Left ventricle myocardium inferior (tissue), 1 donor: ENCODE measurements around the gene TFB1M. TPM values are rescaled to one million over a fixed set of nuclear protein-coding genes. Genes with fewer than 3 reads are reported as not detected.

Experiments
- DNase-seq: peaks from one replicate; pipeline ENCODE4 v3.0.0-alpha.2; 2020
- H3K27ac ChIP-seq: fragments of 200-600 bp; replicated peaks from 2 replicates; pipeline ENCODE4 v1.8.0; 2021
- H3K27me3 ChIP-seq: fragments of 200-600 bp; 2 replicates; pipeline ENCODE4 v1.8.0; 2021; ENCODE audit warnings: low read depth
- H3K36me3 ChIP-seq: fragments of 200-600 bp; 2 replicates; pipeline ENCODE4 v1.8.0; 2021
- H3K4me1 ChIP-seq: fragments of 200-600 bp; 2 replicates; pipeline ENCODE4 v1.8.0; 2021
- H3K4me3 ChIP-seq: fragments of 200-600 bp; 2 replicates; pipeline ENCODE4 v1.8.0; 2021; ENCODE audit warnings: mild to moderate bottlenecking, moderate library complexity
- H3K9me3 ChIP-seq: fragments of 200-600 bp; replicated peaks from 2 replicates; pipeline ENCODE4 v1.8.0; 2021
- intact Hi-C: fragments of 100-400 bp; cut with micrococcal nuclease; formaldehyde crosslinking; loops from one replicate; pipeline ENCODE4 v1.11.0; 2022
- total RNA-seq: library from RNA; stranded (reverse); fragmentation: NEBNext Ultra II Directional; extraction: Animal tissue kit (Norgen Biotek cat#: 25700); gene quantifications from one replicate; pipeline ENCODE4 v1.2.1, GENCODE V29; 2021
- TF ChIP-seq, protein P1 (sequence below): fragments of 200-600 bp; IDR thresholded peaks from 2 replicates; pipeline ENCODE4 v1.8.0; 2021; ENCODE audit warnings: antibody characterized with exemption, mild to moderate bottlenecking, borderline replicate concordance
- donor health status: DM: no; HTN: yes; CAD: no; lungs with severe emphysema.

Gene TFB1M
- total RNA-seq, 1 donor from 2014 or later, result 18.8 TPM

- Histone ChIP-seq H3K9me3 (no peaks in the 10 kb centered on the region), H3K4me3 (no peak overlapping the region), H3K4me1 (peaks cover 31% of the 10 kb centered on the region), H3K27ac (no peak overlapping the region), H3K27me3 (no peaks in the 10 kb centered on the region), H3K36me3 (peaks cover 38% of the 10 kb centered on the region)
- no peak for DNase-seq
- intact Hi-C loops, result no loop called here
- TF ChIP-seq, protein P1, sequence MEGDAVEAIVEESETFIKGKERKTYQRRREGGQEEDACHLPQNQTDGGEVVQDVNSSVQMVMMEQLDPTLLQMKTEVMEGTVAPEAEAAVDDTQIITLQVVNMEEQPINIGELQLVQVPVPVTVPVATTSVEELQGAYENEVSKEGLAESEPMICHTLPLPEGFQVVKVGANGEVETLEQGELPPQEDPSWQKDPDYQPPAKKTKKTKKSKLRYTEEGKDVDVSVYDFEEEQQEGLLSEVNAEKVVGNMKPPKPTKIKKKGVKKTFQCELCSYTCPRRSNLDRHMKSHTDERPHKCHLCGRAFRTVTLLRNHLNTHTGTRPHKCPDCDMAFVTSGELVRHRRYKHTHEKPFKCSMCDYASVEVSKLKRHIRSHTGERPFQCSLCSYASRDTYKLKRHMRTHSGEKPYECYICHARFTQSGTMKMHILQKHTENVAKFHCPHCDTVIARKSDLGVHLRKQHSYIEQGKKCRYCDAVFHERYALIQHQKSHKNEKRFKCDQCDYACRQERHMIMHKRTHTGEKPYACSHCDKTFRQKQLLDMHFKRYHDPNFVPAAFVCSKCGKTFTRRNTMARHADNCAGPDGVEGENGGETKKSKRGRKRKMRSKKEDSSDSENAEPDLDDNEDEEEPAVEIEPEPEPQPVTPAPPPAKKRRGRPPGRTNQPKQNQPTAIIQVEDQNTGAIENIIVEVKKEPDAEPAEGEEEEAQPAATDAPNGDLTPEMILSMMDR, result no peak
Measured at GRCh38 chr6:155261111-155261900, 53.0 kb downstream of the TFB1M start.

GRCh38 chr6:155260686-155261085 is 53.6 kb downstream of the TFB1M start:
- TF ChIP-seq, protein P1, result no peak
- no peaks in the 10 kb centered on the region for H3K27me3 ChIP-seq
- H3K4me1 ChIP-seq, result peaks cover 31% of the 10 kb centered on the region
- DNase-seq, result no peak
- H3K4me3 ChIP-seq, result no peak overlapping the region
- no peaks in the 10 kb centered on the region for H3K9me3 ChIP-seq
- peaks cover 44% of the 10 kb centered on the region for H3K36me3 ChIP-seq
- H3K27ac ChIP-seq, result no peak overlapping the region
- intact Hi-C loops, result no loop called here

DNA sequence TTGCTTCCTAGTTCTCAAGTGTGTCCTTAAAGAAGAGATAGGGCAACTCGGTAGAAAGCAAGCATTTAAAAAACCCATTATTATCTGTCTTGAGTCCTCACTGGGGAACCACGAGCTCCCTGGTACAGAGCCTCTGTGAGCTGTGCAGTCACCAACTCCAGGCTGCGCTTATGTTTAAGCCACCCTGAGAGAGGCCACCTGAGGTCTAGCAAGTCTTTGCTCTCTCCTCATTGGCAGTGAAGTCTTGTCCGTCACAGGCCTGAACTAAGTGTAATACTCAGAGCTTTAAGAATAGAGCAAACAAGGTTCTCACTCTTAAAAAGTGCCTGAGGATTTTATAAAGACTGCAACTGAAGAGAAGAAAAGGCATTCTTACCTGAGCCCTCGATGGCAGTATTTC is 54.4 kb downstream of the TFB1M start:
- intact Hi-C loops, result no loop called here
- H3K4me1 ChIP-seq, result peaks cover 31% of the 10 kb centered on the region
- no peak overlapping the region for H3K4me3 ChIP-seq
- peaks cover 46% of the 10 kb centered on the region for H3K36me3 ChIP-seq
- H3K27me3 ChIP-seq, result no peaks in the 10 kb centered on the region
- DNase-seq, result no peak
- H3K9me3 ChIP-seq, result no peaks in the 10 kb centered on the region
- no peak overlapping the region for H3K27ac ChIP-seq
- TF ChIP-seq, protein P1, result no peak

GRCh38 chr6:155259204-155259603 is 55.1 kb downstream of the TFB1M start:
- DNase-seq, result no peak
- no peaks in the 10 kb centered on the region for H3K9me3 ChIP-seq
- H3K4me3 ChIP-seq, result no peak overlapping the region
- H3K36me3 ChIP-seq, result peaks cover 51% of the 10 kb centered on the region
- TF ChIP-seq, protein P1, result no peak
- peaks cover 31% of the 10 kb centered on the region for H3K4me1 ChIP-seq
- H3K27me3 ChIP-seq, result no peaks in the 10 kb centered on the region
- no peak overlapping the region for H3K27ac ChIP-seq
- intact Hi-C loops, result no loop called here

- TF ChIP-seq, protein P1, result no peak
- intact Hi-C loops, result no loop called here
- no peaks in the 10 kb centered on the region for H3K27me3 ChIP-seq
- no peak overlapping the region for H3K4me3 ChIP-seq
- no peak for DNase-seq
- H3K36me3 ChIP-seq, result peaks cover 58% of the 10 kb centered on the region
- peaks cover 30% of the 10 kb centered on the region for H3K4me1 ChIP-seq
- no peaks in the 10 kb centered on the region for H3K9me3 ChIP-seq
- no peak overlapping the region for H3K27ac ChIP-seq
Measured at GRCh38 chr6:155257796-155258195, 56.5 kb downstream of the TFB1M start.
